SU-DHL-6 (cell line): ENCODE measurements around the gene BCAS1.

Experiments used
- H2AFZ ChIP-seq: fragments of 200-600 bp; sonication (generic); 2 replicates; pipeline ENCODE4 v1.6.1; 2014; ENCODE audit warnings: low read depth, mild to moderate bottlenecking, moderate library complexity, mixed read lengths, antibody characterized with exemption, low read length; ENCODE audit not compliant: severe bottlenecking
- H3F3A ChIP-seq: fragments of 200-600 bp; shearing (Covaris generic); 2 replicates; pipeline ENCODE4 v1.6.0; 2016; ENCODE audit warnings: antibody characterized with exemption, mild to moderate bottlenecking; ENCODE audit not compliant: insufficient read depth
- H3K27ac ChIP-seq: fragments of 200-600 bp; sonication (generic); 2 replicates; pipeline ENCODE4 v1.5.1; 2016; ENCODE audit warnings: low read depth, mild to moderate bottlenecking, low read length, moderate library complexity, mixed read lengths
- H3K27me3 ChIP-seq: fragments of 200-600 bp; sonication (generic), shearing (Covaris generic); 2 replicates; pipeline ENCODE4 v1.6.0; 2014; ENCODE audit warnings: mild to moderate bottlenecking, low read length
- H3K36me3 ChIP-seq: fragments of 200-600 bp; sonication (generic); 2 replicates; pipeline ENCODE4 v1.6.1; 2014; ENCODE audit warnings: mild to moderate bottlenecking, low read length, mixed read lengths
- H3K4me2 ChIP-seq: fragments of 300-600, 200-600 bp; shearing (Covaris generic), sonication (generic); 2 replicates; pipeline ENCODE4 v1.6.0; 2014; ENCODE audit warnings: low read length, low read depth, mild to moderate bottlenecking; ENCODE audit not compliant: poor library complexity, severe bottlenecking
- H3K4me3 ChIP-seq: fragments of 200-600 bp; sonication (generic); 2 replicates; pipeline ENCODE4 v1.5.1; 2014; ENCODE audit warnings: antibody characterized with exemption, low read length, mild to moderate bottlenecking, mixed read lengths; ENCODE audit not compliant: insufficient read depth, poor library complexity, severe bottlenecking
- H3K79me2 ChIP-seq: fragments of 200-600 bp; sonication (generic); 2 replicates; pipeline ENCODE4 v1.6.1; 2014; ENCODE audit warnings: mild to moderate bottlenecking, low read length, moderate library complexity; ENCODE audit not compliant: insufficient read depth
- H3K9ac ChIP-seq: fragments of 200-600 bp; sonication (generic); 2 replicates; pipeline ENCODE4 v1.7.0; 2014; ENCODE audit warnings: mild to moderate bottlenecking, low read length
- H3K9me2 ChIP-seq: fragments of 200-600 bp; sonication (generic); replicated peaks from 2 replicates; pipeline ENCODE4 v1.6.1; 2014; ENCODE audit warnings: low read length; ENCODE audit not compliant: insufficient read depth
- H3K9me3 ChIP-seq: fragments of 200-600 bp; sonication (generic); 2 replicates; pipeline ENCODE4 v1.6.1; 2014; ENCODE audit warnings: low read length, mixed read lengths; ENCODE audit not compliant: insufficient read depth
- H4K20me1 ChIP-seq: fragments of 200-600 bp; sonication (generic); 2 replicates; pipeline ENCODE4 v1.6.1; 2014; ENCODE audit warnings: low read depth, mild to moderate bottlenecking, antibody characterized with exemption, low read length, moderate library complexity, mixed read lengths
- CTCF ChIP-seq: fragments of 200-600 bp; sonication (generic); IDR thresholded peaks from one replicate; pipeline ENCODE4 v1.5.1; 2017; ENCODE audit warnings: antibody characterized with exemption, mild to moderate bottlenecking, low read length, moderate library complexity; ENCODE audit not compliant: insufficient read depth, poor library complexity, severe bottlenecking
- EZH2phosphoT487 ChIP-seq: fragments of 200-600 bp; sonication (generic), shearing (Covaris generic); conservative IDR thresholded peaks from 2 replicates; pipeline ENCODE4 v1.6.1; 2018; ENCODE audit warnings: mild to moderate bottlenecking, antibody characterized with exemption, low read length, moderate library complexity, mixed read lengths

BCAS1 gene

GRCh38 chr20:53938739-53939138 lies 131.7 kb downstream of the BCAS1 start:
- H3K27me3 ChIP-seq, result no peaks in the 10 kb centered on the region
- H3K36me3 ChIP-seq, result no peaks in the 10 kb centered on the region
- H4K20me1 ChIP-seq, result no peaks in the 10 kb centered on the region
- no peaks in the 10 kb centered on the region for H3K79me2 ChIP-seq
- no peak overlapping the region for H3K9ac ChIP-seq
- no peak overlapping the region for H3K4me2 ChIP-seq
- TF ChIP-seq CTCF, result no peak
- no peak for TF ChIP-seq EZH2phosphoT487
- H3K9me2 ChIP-seq, result no peaks in the 10 kb centered on the region
- H3K9me3 ChIP-seq, result no peaks in the 10 kb centered on the region
- H3K4me3 ChIP-seq, result no peak overlapping the region
- H3F3A ChIP-seq, result 0 out of 2 replicates have a peak, but pooled peaks cover 9% of the 10 kb centered on the region
- H2AFZ ChIP-seq, result no peak overlapping the region
- no peak overlapping the region for H3K27ac ChIP-seq

- H3K27me3 ChIP-seq, result no peaks in the 10 kb centered on the region
- H4K20me1 ChIP-seq, result no peaks in the 10 kb centered on the region
- H2AFZ ChIP-seq, result no peak overlapping the region
- H3K9ac ChIP-seq, result no peak overlapping the region
- no peaks in the 10 kb centered on the region for H3K36me3 ChIP-seq
- no peak overlapping the region for H3K4me2 ChIP-seq
- H3K9me3 ChIP-seq, result no peaks in the 10 kb centered on the region
- H3F3A ChIP-seq, result 0 out of 2 replicates have a peak, but pooled peaks cover 9% of the 10 kb centered on the region
- no peak overlapping the region for H3K4me3 ChIP-seq
- TF ChIP-seq CTCF, result no peak
- H3K9me2 ChIP-seq, result no peaks in the 10 kb centered on the region
- H3K27ac ChIP-seq, result no peak overlapping the region
- H3K79me2 ChIP-seq, result no peaks in the 10 kb centered on the region
Measured at GRCh38 chr20:53937929-53938367, 132.4 kb downstream of the BCAS1 start.

- Histone ChIP-seq H3F3A (0 out of 2 replicates have a peak, but pooled peaks cover 9% of the 10 kb centered on the region), H3K36me3 (no peaks in the 10 kb centered on the region), H3K27me3 (no peaks in the 10 kb centered on the region), H3K4me3 (no peak overlapping the region), H4K20me1 (no peaks in the 10 kb centered on the region), H3K27ac (no peak overlapping the region), H2AFZ (no peak overlapping the region), H3K9ac (no peak overlapping the region), H3K9me2 (no peaks in the 10 kb centered on the region), H3K9me3 (no peaks in the 10 kb centered on the region), H3K4me2 (no peak overlapping the region), H3K79me2 (no peaks in the 10 kb centered on the region)
- TF ChIP-seq EZH2phosphoT487 (no peak), CTCF (no peak)
Measured at GRCh38 chr20:53937339-53937741, 133.1 kb downstream of the BCAS1 start.
